Activated CD8-positive, alpha-beta memory T cell treated with anti-CD3 and anti-CD28 coated beads, Interleukin-2, amount 50 U/mL, for 4 hours (primary cell): ENCODE data around the gene DAZAP1.

Source experiments
- DNase-seq: peaks from one replicate; pipeline ENCODE4 v3.0.0-alpha.2; 2020

DAZAP1 gene

DNA sequence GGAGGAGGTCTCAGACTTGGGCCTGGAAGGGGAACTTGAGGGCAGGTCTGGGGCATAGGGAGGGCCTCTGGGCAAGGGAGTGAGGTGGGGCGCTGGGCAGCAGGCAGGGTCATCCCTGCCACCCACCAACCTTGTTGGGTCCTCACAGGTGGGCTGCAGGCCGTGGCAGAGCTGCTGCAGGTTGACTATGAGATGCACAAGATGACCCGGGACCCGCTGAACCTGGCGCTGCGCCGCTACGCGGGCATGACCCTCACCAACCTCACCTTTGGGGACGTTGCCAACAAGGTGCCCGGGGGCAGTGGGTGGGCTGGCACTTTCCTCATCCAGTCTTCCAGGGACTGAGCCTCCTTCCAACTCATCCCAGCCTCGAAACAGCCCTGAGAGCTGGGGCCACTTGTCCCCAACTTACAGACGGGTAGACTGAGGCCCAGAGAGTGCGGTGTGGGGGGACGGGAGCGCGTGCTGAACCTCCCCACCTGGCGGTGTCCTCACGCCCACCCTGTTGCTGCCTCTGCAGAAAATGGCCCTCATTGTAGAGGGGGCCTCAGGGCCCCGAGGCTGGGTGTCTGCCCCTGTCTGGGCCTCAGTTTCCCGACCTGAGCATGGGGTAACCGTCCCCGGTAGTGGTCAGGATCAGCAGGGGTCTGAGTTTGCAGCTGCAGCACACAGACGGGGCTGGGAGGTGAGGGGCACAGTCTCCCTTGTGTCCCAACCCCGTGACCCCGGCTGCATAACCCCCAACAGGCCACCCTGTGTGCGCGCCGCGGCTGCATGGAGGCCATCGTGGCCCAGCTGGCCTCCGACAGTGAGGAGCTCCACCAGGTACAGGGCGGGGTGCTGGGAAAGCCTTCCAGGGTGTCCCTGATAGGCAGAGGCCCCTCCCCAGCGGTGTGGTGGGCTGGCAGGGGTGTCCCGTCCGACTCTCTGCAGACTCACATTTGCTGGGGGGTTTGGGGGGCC is 52.9 kb downstream of the DAZAP1 start:
- DNase-seq: no peak

DNA sequence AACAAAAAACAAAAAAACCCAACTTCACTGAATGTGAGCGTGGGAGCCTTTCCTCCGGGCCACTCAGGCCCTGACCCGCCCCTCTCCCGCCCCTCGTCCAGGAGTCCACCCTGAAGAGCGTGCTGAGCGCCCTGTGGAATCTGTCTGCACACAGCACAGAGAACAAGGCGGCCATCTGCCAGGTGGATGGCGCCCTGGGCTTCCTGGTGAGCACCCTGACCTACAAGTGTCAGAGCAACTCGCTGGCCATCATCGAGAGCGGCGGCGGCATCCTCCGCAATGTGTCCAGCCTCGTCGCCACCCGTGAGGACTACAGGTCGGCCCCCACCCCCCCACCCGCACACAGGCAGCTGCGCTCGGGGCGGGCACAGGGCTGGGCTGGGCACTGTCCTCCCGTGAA is 54.5 kb downstream of the DAZAP1 start:
- DNase-seq: no peak

DNA sequence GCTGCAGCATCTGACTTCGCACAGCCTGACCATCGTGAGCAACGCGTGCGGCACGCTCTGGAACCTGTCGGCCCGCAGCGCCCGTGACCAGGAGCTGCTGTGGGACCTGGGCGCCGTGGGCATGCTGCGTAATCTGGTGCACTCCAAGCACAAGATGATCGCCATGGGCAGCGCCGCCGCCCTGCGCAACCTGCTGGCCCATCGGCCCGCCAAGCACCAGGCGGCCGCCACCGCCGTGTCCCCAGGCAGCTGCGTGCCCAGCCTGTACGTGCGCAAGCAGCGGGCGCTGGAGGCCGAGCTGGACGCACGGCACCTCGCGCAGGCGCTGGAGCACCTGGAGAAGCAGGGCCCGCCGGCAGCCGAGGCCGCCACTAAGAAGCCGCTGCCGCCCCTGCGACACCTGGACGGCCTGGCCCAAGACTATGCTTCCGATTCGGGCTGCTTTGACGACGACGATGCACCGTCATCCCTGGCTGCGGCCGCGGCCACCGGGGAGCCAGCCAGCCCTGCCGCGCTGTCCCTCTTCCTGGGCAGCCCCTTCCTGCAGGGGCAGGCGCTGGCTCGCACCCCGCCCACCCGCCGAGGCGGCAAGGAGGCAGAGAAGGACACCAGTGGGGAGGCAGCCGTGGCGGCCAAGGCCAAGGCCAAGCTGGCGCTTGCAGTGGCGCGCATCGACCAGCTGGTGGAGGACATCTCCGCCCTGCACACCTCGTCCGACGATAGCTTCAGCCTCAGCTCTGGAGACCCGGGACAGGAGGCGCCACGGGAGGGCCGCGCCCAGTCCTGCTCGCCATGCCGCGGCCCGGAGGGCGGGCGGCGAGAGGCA is 58.0 kb downstream of the DAZAP1 start:
- DNase-seq: no peak

DNA sequence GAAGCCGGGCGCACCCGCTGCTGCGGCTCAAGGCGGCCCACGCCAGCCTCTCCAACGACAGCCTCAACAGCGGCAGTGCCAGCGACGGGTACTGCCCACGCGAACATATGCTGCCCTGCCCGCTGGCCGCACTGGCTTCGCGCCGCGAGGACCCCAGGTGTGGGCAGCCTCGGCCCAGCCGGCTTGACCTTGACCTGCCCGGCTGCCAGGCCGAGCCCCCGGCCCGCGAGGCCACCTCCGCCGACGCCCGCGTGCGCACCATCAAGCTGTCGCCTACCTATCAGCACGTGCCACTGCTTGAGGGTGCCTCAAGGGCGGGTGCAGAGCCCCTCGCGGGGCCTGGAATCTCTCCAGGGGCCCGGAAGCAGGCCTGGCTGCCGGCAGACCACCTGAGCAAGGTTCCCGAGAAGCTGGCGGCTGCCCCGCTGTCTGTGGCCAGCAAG is 58.7 kb downstream of the DAZAP1 start:
- DNase-seq: no peak

DNA sequence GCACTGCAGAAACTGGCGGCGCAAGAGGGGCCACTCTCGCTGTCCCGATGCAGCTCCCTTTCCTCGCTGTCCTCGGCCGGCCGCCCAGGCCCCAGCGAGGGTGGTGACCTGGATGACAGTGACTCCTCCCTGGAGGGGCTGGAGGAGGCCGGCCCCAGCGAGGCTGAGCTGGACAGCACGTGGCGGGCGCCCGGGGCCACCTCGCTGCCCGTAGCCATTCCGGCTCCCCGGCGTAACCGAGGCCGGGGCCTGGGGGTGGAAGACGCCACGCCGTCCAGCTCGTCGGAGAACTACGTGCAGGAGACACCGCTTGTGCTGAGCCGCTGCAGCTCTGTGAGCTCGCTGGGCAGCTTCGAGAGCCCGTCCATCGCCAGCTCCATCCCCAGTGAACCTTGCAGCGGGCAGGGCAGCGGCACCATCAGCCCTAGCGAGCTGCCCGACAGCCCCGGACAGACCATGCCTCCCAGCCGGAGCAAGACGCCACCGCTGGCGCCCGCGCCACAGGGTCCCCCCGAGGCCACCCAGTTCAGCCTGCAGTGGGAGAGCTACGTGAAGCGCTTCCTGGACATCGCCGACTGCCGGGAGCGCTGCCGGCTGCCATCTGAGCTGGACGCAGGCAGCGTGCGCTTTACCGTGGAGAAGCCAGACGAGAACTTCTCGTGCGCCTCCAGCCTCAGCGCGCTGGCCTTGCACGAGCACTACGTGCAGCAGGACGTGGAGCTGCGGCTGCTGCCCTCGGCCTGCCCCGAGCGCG is 59.3 kb downstream of the DAZAP1 start:
- no peak for DNase-seq

DNA sequence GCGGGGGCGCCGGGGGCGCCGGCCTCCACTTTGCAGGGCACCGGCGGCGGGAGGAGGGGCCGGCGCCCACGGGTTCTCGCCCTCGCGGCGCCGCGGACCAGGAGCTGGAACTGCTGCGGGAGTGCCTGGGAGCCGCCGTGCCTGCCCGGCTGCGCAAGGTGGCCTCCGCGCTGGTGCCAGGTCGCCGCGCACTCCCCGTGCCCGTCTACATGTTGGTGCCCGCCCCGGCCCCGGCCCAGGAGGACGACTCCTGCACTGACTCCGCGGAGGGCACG is 59.8 kb downstream of the DAZAP1 start:
- no peak for DNase-seq

DNA sequence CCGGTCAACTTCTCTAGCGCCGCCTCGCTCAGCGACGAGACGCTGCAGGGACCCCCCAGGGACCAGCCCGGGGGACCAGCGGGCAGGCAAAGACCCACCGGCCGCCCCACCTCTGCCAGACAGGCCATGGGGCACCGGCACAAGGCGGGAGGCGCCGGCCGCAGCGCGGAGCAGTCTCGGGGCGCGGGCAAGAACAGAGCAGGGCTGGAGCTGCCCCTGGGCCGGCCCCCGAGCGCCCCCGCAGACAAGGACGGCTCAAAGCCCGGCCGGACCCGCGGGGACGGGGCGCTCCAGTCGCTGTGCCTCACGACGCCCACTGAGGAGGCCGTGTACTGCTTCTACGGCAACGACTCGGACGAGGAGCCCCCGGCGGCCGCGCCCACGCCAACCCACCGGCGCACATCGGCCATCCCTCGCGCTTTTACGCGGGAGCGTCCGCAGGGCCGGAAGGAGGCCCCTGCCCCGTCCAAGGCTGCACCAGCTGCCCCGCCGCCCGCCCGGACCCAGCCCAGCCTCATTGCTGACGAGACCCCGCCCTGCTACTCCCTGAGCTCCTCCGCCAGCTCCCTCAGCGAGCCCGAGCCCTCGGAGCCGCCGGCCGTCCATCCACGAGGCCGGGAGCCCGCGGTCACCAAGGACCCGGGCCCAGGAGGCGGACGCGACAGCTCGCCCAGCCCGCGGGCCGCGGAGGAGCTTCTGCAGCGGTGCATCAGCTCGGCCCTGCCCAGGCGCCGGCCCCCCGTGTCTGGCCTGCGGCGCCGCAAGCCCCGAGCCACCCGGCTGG is 60.3 kb downstream of the DAZAP1 start:
- no peak for DNase-seq

DNA sequence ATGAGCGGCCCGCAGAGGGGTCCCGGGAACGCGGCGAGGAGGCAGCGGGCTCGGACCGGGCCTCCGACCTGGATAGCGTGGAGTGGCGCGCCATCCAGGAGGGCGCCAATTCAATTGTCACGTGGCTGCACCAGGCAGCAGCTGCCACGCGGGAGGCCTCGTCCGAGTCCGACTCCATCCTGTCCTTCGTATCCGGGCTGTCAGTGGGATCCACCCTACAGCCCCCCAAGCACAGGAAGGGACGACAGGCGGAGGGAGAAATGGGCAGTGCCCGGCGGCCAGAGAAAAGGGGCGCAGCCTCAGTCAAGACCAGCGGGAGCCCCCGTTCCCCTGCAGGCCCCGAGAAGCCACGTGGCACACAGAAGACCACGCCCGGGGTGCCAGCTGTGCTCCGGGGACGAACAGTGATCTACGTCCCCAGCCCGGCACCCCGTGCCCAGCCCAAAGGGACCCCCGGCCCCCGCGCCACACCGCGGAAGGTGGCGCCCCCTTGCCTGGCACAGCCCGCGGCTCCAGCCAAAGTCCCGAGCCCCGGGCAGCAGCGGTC is 61.0 kb downstream of the DAZAP1 start:
- no peak for DNase-seq

DNA sequence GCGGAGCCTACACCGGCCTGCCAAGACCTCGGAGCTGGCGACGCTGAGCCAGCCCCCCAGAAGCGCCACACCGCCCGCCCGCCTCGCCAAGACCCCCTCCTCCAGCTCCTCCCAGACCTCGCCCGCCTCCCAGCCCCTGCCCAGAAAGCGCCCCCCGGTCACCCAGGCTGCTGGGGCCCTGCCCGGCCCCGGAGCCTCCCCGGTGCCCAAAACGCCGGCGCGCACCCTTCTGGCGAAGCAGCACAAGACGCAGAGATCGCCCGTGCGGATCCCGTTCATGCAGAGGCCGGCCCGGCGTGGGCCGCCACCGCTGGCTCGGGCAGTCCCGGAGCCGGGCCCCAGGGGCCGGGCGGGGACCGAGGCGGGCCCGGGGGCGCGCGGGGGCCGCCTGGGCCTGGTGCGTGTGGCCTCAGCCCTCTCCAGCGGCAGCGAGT is 61.5 kb downstream of the DAZAP1 start:
- peak; percentile 52 for DNase-seq

DNA sequence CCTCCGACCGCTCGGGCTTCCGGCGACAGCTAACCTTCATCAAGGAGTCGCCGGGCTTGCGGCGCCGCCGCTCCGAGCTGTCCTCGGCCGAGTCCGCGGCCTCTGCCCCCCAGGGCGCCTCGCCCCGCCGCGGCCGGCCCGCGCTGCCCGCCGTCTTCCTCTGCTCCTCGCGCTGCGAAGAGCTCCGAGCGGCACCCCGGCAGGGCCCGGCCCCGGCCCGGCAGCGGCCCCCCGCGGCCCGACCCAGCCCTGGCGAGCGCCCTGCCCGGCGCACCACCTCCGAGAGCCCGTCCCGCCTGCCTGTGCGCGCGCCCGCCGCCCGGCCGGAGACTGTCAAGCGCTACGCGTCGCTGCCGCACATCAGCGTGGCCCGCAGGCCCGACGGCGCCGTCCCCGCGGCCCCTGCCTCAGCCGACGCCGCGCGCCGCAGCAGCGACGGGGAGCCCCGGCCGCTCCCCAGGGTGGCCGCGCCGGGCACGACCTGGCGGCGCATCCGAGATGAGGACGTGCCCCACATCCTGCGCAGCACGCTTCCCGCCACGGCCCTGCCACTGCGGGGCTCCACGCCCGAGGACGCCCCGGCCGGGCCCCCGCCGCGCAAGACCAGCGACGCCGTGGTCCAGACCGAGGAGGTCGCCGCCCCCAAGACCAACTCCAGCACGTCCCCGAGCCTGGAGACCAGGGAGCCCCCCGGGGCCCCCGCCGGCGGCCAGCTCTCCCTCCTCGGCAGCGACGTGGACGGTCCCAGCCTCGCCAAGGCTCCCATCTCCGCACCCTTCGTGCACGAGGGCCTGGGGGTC is 62.1 kb downstream of the DAZAP1 start:
- no peak for DNase-seq

DNA sequence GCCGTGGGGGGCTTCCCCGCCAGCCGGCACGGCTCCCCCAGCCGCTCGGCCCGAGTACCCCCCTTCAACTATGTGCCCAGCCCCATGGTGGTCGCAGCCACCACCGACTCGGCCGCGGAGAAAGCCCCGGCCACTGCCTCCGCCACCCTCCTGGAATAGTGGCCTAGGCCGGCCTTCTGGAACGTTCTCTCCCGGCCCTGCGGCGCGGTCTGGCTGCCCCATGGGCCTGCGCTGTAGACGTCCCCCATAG is 62.6 kb downstream of the DAZAP1 start:
- DNase-seq: no peak

DNA sequence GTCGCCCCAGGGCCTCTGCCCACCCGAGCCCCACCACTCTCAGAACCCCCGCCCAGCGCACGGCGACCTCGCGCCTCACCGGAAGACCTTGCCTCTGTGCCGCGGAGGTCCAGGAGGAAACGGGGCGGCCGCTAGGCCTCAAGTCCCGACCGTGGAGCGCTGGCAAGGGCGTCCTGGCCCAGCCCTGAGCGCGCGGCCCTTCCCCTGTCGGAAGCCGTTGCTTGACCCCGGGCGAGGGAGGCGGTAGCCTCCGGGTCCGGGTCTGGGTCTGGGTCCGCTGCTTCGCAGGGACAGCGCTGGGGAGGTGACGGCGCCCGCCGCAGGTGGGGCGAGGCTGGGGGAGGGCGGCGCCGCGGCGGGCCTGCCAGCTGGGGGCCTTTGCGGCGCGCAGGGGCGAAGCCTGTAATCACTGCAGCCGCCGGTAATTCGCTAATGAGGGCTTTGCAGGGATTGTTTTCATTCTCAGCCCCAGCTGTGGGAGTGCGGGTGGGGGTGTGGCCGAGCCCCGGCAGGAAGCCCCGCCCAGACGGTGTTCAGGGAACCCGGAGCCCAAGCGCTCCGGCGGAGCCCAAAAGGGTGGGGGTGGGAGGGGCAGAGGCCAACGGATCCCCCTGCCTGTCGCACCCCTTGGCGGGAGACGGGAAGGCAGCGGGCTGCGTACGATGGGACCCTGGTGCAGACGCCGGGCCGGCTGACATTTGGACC is 63.1 kb downstream of the DAZAP1 start:
- DNase-seq: peak; percentile 72

DNA sequence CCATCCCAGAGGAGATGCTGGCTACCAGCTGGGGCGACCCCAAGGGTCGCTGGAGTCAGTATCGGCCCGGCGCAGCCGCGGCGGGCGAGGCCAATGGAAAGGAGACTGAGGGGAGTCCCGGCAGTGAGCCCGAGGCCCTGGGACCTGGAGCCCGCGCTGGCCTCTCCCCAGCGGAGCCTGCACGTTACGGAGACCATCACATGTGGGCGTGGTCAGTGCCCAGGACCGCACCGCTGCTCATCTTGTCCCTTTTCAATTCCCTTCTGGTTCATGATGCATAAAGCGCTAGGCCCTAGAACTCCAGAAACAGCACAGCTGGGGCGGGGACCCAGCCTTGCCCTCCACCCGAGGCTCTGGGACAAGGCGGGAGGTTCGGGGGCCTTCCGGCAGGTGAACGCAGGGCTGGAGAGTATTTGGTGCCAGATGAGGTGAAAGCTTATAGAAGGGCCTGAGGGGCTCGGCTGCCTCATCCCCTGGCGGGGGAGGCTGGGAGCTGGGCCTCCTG is 63.7 kb downstream of the DAZAP1 start:
- no peak for DNase-seq

DNA sequence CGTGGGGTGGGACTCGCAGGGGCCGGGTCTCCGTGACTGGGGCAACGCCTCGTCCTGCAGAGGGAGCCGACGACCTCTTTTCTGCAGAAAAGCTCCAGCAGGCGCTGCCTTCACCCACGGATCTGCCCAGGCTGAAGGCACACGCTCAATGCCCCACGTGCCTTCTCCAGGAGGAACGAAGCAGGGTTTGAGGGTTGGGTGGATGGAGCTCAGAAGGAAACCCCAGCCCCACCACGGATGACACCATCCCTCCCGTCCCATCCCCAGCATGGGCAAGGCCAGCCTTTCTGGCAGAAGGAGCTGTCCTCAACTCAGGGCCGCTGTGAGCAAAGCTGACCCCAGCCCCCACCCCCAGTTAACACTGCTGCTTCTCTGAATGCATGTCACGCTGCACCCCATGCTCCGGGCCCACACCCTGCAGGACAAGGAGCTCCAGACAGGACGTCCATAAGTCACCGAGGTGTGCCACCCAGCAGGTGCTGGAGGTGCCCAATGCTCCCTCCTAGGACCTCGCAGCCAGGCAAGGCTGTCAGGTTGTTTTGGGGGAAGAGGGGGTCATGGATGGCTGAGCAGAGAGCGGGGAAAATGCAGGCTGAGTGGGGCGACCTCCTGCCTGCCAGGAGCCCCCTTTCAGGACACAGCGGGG is 64.3 kb downstream of the DAZAP1 start:
- no peak for DNase-seq

DNA sequence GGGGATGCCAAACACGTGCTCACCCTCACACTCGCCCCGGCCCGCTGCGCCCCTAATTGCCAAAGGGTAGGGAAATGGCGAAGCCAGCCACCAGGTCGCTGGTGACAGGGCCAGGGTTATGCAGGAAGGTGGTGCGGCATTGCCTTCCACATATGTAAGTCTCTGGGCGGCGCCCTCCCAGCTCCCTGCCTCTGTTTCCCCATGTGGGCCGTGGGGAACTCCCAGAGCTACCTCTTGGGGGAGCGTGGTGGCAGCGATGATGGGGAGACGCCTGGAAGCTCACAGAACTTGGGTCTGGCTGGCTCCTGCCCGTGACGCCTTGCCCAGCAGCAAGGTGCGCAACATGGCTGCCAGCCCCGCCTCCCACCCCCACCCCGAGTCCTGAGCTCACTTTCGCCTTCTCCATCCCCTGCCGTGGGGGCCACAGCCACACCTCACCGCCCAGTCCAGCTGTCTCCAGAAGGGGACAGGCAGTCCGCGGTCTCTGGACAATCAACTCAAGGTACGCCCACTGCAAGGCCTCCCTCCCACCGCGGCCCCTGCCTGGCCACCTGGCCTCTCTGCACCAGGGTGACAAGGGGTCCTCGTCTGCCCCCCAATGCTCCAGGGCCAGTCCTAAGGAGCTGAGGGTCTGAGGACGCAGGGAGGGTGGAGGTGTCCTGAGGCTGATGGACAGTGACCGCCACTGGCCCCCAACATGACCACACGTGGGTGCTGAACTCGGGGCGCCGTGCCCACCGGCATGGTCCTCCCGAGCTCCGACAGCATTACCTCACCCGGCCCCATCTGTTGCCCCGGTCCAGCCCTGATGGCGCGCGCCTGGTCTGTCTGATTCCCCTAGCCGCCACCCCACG is 65.1 kb downstream of the DAZAP1 start:
- no peak for DNase-seq

DNA sequence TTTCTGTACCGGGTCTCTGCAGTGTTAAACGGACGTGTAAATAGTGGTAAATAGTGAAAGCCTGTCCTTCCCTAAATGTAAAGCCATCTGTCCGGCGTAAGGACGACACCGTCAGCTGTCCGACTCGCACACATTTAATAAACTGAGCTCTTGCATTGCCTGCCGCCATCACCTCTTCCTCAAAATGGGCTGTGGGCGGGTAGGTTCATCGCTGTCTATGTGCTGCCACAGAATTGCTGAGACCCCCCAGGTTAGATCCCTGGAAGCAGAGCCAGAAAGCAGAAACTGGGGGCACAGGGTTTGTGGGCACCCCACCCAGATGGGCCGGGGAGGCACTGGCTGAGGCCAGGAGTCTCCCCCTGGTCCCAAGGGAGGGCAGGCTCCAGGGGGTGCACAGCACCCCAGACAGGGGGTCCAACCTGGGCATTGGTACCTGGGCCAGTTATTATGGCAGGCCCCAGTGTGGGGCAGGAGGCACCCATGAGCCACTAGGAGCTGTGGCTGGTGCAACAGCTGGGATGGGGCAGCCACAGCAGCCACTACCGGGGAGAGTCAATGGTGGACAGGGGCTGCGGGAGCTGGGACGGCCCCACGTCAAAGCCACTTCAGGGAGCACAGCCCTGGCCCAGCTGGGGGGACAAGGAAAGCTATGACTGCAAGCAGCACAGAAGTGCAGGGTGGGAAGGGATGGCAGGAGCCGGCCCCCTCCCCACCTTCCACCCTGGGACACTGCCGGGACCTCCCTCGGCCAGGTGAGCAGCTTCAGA is 65.9 kb downstream of the DAZAP1 start:
- DNase-seq: no peak

DNA sequence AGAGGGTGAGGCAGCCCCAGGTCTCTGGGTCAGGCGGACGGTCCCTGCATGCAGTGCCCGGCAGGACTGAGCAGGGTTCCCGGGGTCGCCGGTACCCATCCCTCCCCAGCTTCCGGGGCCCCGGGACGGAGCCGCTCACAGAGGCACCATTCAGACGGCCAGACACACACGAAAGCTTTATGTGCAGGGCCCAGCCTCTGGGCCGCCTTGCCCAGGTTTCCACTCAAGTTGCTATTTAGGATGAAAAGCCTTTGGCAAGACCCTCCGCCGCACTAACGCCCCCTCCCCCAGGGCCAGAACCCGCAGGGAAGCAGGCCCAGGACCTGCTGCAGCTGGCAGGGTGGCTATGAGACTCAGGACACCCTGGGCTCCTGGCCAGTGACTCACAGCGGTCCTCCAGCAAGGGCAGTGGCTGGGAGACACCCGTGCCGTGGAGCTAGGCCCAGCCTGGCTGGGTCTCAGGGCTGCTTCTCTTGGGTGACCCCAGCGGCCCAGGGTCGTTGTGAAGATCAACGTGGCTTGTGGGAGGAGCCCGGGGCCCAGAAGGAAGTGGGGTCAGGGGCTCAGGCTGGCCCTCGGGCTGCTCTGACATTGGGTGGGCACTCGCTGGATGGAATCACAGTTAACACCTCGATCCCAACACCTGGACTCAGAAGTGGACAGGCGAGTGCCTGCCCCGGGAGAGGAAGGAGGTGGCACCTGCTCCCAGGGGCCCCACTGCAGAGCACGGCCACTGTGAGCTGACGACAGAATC is 66.8 kb downstream of the DAZAP1 start:
- DNase-seq: no peak
